OCI-LY3 (cell line): ENCODE data around the gene CNTN5.

Experiments
- H2AFZ ChIP-seq: fragments of 200-600, 300-600 bp; shearing (Covaris generic); 2 replicates; pipeline ENCODE4 v1.6.0; 2014; ENCODE audit warnings: antibody characterized with exemption, low read depth, low read length
- H3K27ac ChIP-seq: fragments of 200-600, 300-600 bp; sonication (generic); 2 replicates; pipeline ENCODE4 v1.5.1; 2014; ENCODE audit warnings: mild to moderate bottlenecking, low read length, moderate library complexity, mixed read lengths
- H3K27me3 ChIP-seq: fragments of 200-600, 300-600 bp; sonication (generic); 2 replicates; pipeline ENCODE4 v1.6.1; 2014; ENCODE audit warnings: low read depth, low read length, mixed read lengths
- H3K36me3 ChIP-seq: fragments of 200-600, 300-600 bp; sonication (generic); replicated peaks from 2 replicates; pipeline ENCODE3; 2014; ENCODE audit warnings: low read depth, low read length, mixed read lengths
- H3K4me1 ChIP-seq: fragments of 300-600, 200-600 bp; sonication (generic); 2 replicates; pipeline ENCODE4 v1.6.1; 2014; ENCODE audit warnings: low read length, mixed read lengths
- H3K4me2 ChIP-seq: fragments of 200-600, 300-600 bp; sonication (generic); 2 replicates; pipeline ENCODE4 v1.6.1; 2014; ENCODE audit warnings: low read length, mixed read lengths
- H3K4me3 ChIP-seq: fragments of 300-600, 200-600 bp; sonication (generic); 2 replicates; pipeline ENCODE4 v1.5.1; 2014; ENCODE audit warnings: antibody characterized with exemption, mild to moderate bottlenecking, low read length, moderate library complexity
- H3K79me2 ChIP-seq: fragments of 300-600, 200-600 bp; shearing (Covaris generic); 2 replicates; pipeline ENCODE4 v1.6.1; 2014; ENCODE audit warnings: mild to moderate bottlenecking, low read length, mixed read lengths
- H3K9ac ChIP-seq: fragments of 300-600, 200-600 bp; shearing (Covaris generic); 2 replicates; pipeline ENCODE4 v1.6.0; 2014; ENCODE audit warnings: mild to moderate bottlenecking, low read length, moderate library complexity
- H3K9me3 ChIP-seq: fragments of 200-600, 300-600 bp; shearing (Covaris generic); 2 replicates; pipeline ENCODE4 v1.6.1; 2014; ENCODE audit warnings: low read length, mixed read lengths; ENCODE audit not compliant: insufficient read depth
- H4K20me1 ChIP-seq: fragments of 200-600, 300-600 bp; sonication (generic); 2 replicates; pipeline ENCODE4 v1.6.1; 2016; ENCODE audit warnings: low read length, mixed read lengths; ENCODE audit not compliant: insufficient read depth
- EZH2phosphoT487 ChIP-seq: fragments of 200-600 bp; shearing (Covaris generic); IDR thresholded peaks from 2 replicates; pipeline ENCODE4 v1.6.1; 2018; ENCODE audit warnings: antibody characterized with exemption, mixed run types, low read depth
- TF ChIP-seq, protein P1 (sequence below): fragments of 200-600, 300-600 bp; sonication (generic); IDR thresholded peaks from 2 replicates; pipeline ENCODE4 v1.5.1; 2014; ENCODE audit warnings: antibody characterized with exemption, low read length, low read depth

CNTN5 gene

DNA sequence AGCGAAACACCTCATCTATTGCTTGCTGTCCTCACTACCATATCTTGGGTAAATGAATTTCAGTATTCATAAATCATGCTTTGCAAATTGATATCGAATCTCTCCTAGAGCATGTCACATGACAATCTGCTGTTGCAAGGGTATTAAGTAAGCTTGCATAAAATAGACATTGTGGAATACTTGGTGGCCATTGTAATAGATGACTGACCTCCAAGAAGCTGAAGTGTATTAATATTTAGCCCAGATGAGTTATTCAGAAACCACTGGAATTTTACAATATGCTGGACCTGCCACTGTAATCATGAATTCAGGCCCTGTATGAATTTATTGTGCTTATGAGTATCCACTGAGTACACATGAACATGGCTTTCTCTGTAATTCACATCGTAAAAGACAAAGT, 1376.7 kb downstream of the CNTN5 start:
- no peak overlapping the region for H3K9ac ChIP-seq
- no peaks in the 10 kb centered on the region for H3K79me2 ChIP-seq
- no peaks in the 10 kb centered on the region for H3K27me3 ChIP-seq
- no peaks in the 10 kb centered on the region for H3K36me3 ChIP-seq
- H3K4me3 ChIP-seq: no peak overlapping the region
- TF ChIP-seq, protein P1, sequence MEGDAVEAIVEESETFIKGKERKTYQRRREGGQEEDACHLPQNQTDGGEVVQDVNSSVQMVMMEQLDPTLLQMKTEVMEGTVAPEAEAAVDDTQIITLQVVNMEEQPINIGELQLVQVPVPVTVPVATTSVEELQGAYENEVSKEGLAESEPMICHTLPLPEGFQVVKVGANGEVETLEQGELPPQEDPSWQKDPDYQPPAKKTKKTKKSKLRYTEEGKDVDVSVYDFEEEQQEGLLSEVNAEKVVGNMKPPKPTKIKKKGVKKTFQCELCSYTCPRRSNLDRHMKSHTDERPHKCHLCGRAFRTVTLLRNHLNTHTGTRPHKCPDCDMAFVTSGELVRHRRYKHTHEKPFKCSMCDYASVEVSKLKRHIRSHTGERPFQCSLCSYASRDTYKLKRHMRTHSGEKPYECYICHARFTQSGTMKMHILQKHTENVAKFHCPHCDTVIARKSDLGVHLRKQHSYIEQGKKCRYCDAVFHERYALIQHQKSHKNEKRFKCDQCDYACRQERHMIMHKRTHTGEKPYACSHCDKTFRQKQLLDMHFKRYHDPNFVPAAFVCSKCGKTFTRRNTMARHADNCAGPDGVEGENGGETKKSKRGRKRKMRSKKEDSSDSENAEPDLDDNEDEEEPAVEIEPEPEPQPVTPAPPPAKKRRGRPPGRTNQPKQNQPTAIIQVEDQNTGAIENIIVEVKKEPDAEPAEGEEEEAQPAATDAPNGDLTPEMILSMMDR: no peak
- TF ChIP-seq EZH2phosphoT487: no peak
- no peaks in the 10 kb centered on the region for H4K20me1 ChIP-seq
- no peak overlapping the region for H2AFZ ChIP-seq
- H3K4me1 ChIP-seq: no peaks in the 10 kb centered on the region
- H3K27ac ChIP-seq: no peak overlapping the region
- no peak overlapping the region for H3K4me2 ChIP-seq
- H3K9me3 ChIP-seq: no peaks in the 10 kb centered on the region

DNA sequence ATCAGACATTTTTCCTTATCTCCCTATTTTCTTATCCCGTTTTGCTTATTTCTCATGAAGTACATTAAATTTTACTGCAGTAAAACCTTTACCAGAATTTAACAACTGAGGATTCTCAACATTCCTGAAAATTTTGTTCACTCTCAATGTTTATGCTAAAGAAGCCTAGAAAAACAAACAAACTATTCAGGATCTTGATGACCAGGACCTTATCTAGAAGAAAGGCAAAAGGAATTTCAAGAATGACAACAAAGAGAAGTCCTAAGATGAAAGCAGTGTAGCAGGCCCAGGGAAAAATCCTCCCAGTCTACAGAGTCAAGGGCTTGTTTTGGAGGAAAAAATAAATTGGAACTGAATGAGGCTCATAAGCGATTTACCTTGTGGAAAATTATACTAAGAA, 1383.1 kb downstream of the CNTN5 start:
- Histone ChIP-seq H3K4me2 (no peak overlapping the region), H2AFZ (no peak overlapping the region), H3K4me3 (no peak overlapping the region), H3K36me3 (no peaks in the 10 kb centered on the region), H3K9me3 (no peaks in the 10 kb centered on the region), H3K9ac (no peak overlapping the region), H3K27me3 (no peaks in the 10 kb centered on the region), H3K4me1 (no peaks in the 10 kb centered on the region), H3K79me2 (no peaks in the 10 kb centered on the region), H3K27ac (no peak overlapping the region), H4K20me1 (no peaks in the 10 kb centered on the region)
- no peak for TF ChIP-seq EZH2phosphoT487
- TF ChIP-seq, protein P1: no peak

DNA sequence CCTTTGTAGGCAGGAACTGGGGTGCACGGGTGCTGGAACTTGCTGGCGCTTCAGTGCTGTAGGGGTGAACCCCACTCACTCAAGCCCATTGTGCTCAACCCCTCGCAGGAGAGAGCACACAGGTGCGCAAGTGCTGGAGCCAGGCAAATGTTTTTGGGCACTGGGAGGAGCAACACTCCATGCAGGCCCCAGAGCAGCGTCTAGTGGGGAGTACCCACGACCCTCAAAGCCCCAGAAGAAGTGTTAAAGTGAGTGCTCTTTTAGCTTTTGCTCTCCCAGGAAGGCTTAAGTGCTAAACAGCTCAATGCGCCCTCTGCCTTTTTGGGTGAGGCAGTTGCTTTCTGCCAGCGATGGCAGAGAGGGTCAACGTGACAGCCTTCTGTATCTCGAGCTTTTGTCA, 1384.2 kb downstream of the CNTN5 start:
- Histone ChIP-seq H3K4me2 (no peak overlapping the region), H3K27me3 (no peaks in the 10 kb centered on the region), H3K4me1 (no peaks in the 10 kb centered on the region), H2AFZ (no peak overlapping the region), H3K4me3 (no peak overlapping the region), H3K36me3 (no peaks in the 10 kb centered on the region), H3K9me3 (no peaks in the 10 kb centered on the region), H3K9ac (no peak overlapping the region), H3K79me2 (no peaks in the 10 kb centered on the region), H3K27ac (no peak overlapping the region), H4K20me1 (no peaks in the 10 kb centered on the region)
- TF ChIP-seq, protein P1: no peak
- no peak for TF ChIP-seq EZH2phosphoT487
